OCI-LY1 (cell line): ENCODE measurements around the gene DUSP5.

Experiments
- CTCF ChIP-seq: fragments of 200-600 bp; sonication (generic), shearing (Covaris generic); IDR thresholded peaks from 2 replicates; pipeline ENCODE4 v1.5.1; 2017; ENCODE audit warnings: mild to moderate bottlenecking, antibody characterized with exemption, low read length, moderate library complexity, mixed read lengths
- EZH2 ChIP-seq: fragments of 200-600 bp; sonication (generic), shearing (Covaris generic); IDR thresholded peaks from 2 replicates; pipeline ENCODE4 v1.8.0; 2017; ENCODE audit warnings: borderline replicate concordance, mixed run types, mild to moderate bottlenecking, antibody characterized with exemption, low read length, moderate library complexity, mixed read lengths

DNA sequence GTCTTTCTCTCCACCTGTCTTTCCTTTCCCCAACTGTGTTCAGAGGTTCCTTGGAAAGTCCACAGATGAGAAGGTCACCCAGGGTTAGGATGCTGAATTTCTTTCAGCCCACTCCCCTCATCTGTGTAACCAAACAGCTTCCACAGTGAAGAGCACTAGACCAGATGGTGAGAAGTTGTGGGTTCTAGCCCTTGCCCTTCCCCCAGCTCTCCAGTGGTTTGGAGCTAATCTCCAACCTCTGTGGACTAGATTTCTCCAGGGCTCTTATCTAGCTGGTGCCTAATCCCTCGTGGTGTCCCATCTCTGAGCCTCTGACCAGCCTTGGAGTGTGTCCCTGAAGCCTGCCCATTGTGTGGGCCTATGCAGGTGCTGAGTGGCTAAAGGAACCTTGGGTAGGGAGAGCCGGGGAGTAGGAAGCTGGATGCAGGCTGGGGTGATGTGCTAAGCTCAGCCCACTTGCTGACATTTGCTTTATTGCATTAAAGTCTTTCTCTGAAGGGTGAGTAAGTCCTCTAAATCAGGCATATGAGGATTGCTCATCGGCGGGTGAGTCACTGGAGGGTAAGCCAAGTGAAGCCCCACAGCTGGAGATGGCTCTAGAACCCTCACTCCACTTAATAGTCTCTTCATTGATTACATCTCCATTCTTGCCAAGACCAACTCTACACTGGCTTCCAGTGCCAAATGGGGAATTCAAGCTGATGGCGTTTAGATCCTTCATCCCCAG is 14.9 kb downstream of the DUSP5 start:
- TF ChIP-seq CTCF (no peak), EZH2 (no peak)
